ENCODE results near the gene RANGAP1.

GRCh38 chr22:41274856-41275255 is 11.1 kb downstream of the RANGAP1 start:
- TF ChIP-seq CTCF (IDR thresholded peaks at IDR 0.05; ENCODE audit: low read depth, low read length) (no peak), EZH2phosphoT487 (IDR thresholded peaks at IDR 0.05; ENCODE audit: low read depth) (no peak)

All from OCI-LY3 (cell line).